Colonic mucosa (tissue), 4 donors: ENCODE measurements around the gene MAPK10. TPM values are rescaled to one million over a fixed set of nuclear protein-coding genes. Genes with fewer than 3 reads are reported as not detected.

ENCODE experiments used
- DNase-seq: peaks from one replicate; pipeline ENCODE4 v3.0.0-alpha.2; 2020
- H3K27ac ChIP-seq: fragments of 200-600 bp; one replicate; pipeline ENCODE4 v1.8.0; 2021
- H3K27me3 ChIP-seq: fragments of 200-600 bp; one replicate; pipeline ENCODE4 v1.8.0; 2021
- H3K36me3 ChIP-seq: fragments of 200-600 bp; one replicate; pipeline ENCODE4 v1.8.0; 2021
- H3K4me1 ChIP-seq: fragments of 200-600 bp; one replicate; pipeline ENCODE4 v1.8.0; 2021; ENCODE audit warnings: mild to moderate bottlenecking
- H3K4me3 ChIP-seq: fragments of 200-600 bp; one replicate; pipeline ENCODE4 v1.8.0; 2021
- H3K9ac ChIP-seq, 2 donors: one replicate each; pipeline ENCODE4 v1.7.0; 2013; ENCODE audit warnings: control low read depth in 2 of 2, low read depth in 2 of 2, low read length in 2 of 2
- H3K9me3 ChIP-seq: fragments of 200-600 bp; one replicate; pipeline ENCODE4 v1.8.0; 2021
- intact Hi-C: fragments of 100-400 bp; cut with DNase I; formaldehyde crosslinking; loops from one replicate; pipeline ENCODE4 v1.14.1; 2022
- total RNA-seq, 2 donors: library from RNA; stranded (reverse); fragmentation: NEBNext Ultra II Directional in 1 of 2; extraction: Animal tissue kit (Norgen Biotek cat#: 25700) in 1 of 2; gene quantifications; one replicate each; pipeline ENCODE4 v1.2.1, GENCODE V29; 2021
- TF ChIP-seq, protein P1 (sequence below): fragments of 200-600 bp; IDR thresholded peaks from one replicate; pipeline ENCODE4 v1.8.0; 2022; ENCODE audit warnings: antibody characterized with exemption, mild to moderate bottlenecking
- donor health status: healthy.
- donor health status: DM: no; HTN: no; CAD: no.
- donor health status: DM: no; HTN: no; CAD: no.

Gene MAPK10
- total RNA-seq, 2 donors from 2014 or later = 2.6 to 4.4 TPM

DNA sequence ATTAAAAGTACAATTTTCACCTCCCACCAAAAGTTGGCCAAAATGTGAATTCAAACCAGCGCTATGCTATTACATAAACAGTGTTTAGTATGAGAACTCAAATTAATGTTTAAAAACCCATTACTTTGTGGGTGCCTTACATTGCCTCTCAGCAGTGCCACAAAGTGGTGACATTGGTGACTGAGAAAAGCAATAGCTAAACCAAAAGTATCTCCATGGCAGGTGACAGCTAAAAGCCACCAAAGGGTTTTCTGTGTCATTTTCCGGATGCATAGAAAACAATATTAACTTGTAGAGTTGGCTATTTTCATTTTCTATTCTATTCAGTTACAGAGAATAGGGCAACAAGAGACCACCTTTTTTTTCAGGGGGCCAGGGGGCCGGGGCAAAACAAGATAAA, 261.2 kb downstream of the MAPK10 start:
- H3K9me3 ChIP-seq = no peaks in the 10 kb centered on the region

DNA sequence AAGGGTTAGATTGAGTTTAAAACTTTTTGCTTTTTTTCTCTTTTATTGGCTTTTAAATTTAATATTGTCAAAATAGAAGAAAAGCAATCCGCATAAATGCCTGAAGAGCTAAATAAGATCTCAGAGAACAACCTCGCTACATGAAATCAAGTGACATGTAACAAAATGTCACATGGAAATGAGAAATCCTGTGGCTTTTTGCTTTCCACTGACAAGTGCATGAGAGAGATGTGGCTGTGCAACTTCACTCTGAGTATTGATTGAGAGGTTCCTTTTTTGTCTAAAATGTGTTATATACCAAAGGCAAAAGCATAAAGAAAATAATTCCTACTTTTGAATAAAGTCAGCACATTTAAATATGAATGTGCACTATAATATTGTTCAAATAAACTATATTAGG, 263.5 kb downstream of the MAPK10 start:
- Histone ChIP-seq H3K27ac (no peak overlapping the region), H3K4me3 (no peak overlapping the region), H3K4me1 (no peaks in the 10 kb centered on the region), H3K36me3 (no peaks in the 10 kb centered on the region), H3K9ac (no peak overlapping the region), H3K9me3 (no peaks in the 10 kb centered on the region), H3K27me3 (no peaks in the 10 kb centered on the region)
- TF ChIP-seq, protein P1, sequence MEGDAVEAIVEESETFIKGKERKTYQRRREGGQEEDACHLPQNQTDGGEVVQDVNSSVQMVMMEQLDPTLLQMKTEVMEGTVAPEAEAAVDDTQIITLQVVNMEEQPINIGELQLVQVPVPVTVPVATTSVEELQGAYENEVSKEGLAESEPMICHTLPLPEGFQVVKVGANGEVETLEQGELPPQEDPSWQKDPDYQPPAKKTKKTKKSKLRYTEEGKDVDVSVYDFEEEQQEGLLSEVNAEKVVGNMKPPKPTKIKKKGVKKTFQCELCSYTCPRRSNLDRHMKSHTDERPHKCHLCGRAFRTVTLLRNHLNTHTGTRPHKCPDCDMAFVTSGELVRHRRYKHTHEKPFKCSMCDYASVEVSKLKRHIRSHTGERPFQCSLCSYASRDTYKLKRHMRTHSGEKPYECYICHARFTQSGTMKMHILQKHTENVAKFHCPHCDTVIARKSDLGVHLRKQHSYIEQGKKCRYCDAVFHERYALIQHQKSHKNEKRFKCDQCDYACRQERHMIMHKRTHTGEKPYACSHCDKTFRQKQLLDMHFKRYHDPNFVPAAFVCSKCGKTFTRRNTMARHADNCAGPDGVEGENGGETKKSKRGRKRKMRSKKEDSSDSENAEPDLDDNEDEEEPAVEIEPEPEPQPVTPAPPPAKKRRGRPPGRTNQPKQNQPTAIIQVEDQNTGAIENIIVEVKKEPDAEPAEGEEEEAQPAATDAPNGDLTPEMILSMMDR = no peak
- DNase-seq = no peak
- intact Hi-C loops = no loop called here

More for the DNA sequence above, 261.2 kb downstream of the MAPK10 start:
- intact Hi-C loops = no loop called here
- TF ChIP-seq, protein P1 = no peak
- DNase-seq = no peak
- Histone ChIP-seq H3K27me3 (no peaks in the 10 kb centered on the region), H3K4me3 (no peak overlapping the region), H3K9ac (no peak overlapping the region), H3K36me3 (no peaks in the 10 kb centered on the region), H3K4me1 (no peaks in the 10 kb centered on the region), H3K27ac (no peak overlapping the region)

DNA sequence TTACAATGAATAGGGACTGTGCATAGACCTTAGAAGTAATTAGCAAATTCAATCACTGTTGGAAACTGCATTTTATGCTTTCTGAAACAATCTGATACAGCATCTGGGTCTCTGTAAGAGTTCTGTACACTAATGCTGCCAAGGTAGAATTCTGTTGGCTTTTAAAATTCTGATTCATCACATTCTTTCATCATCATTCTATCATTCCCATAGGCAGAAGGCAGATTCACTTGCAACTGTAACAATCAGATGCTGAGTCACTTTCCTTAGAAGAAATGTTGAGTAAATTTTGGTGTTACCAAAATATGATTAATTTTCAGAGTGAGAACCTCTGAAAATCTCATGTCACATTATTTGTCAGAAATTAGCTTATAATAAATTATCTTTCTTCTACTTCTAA, 267.2 kb downstream of the MAPK10 start:
- H3K27ac ChIP-seq = no peak overlapping the region
- H3K36me3 ChIP-seq = no peaks in the 10 kb centered on the region
- no peaks in the 10 kb centered on the region for H3K9me3 ChIP-seq
- TF ChIP-seq, protein P1 = no peak
- H3K4me3 ChIP-seq = no peak overlapping the region
- no peak for DNase-seq
- H3K4me1 ChIP-seq = no peaks in the 10 kb centered on the region
- no peaks in the 10 kb centered on the region for H3K27me3 ChIP-seq
- H3K9ac ChIP-seq = no peak overlapping the region
- intact Hi-C loops = no loop called here

GRCh38 chr4:86091201-86091600, 268.7 kb downstream of the MAPK10 start:
- H3K4me3 ChIP-seq = no peak overlapping the region
- DNase-seq = no peak
- no peaks in the 10 kb centered on the region for H3K36me3 ChIP-seq
- TF ChIP-seq, protein P1 = no peak
- no peak overlapping the region for H3K27ac ChIP-seq
- no peaks in the 10 kb centered on the region for H3K9me3 ChIP-seq
- H3K27me3 ChIP-seq = no peaks in the 10 kb centered on the region
- H3K4me1 ChIP-seq = no peaks in the 10 kb centered on the region
- H3K9ac ChIP-seq = no peak overlapping the region
- intact Hi-C loops = no loop called here

DNA sequence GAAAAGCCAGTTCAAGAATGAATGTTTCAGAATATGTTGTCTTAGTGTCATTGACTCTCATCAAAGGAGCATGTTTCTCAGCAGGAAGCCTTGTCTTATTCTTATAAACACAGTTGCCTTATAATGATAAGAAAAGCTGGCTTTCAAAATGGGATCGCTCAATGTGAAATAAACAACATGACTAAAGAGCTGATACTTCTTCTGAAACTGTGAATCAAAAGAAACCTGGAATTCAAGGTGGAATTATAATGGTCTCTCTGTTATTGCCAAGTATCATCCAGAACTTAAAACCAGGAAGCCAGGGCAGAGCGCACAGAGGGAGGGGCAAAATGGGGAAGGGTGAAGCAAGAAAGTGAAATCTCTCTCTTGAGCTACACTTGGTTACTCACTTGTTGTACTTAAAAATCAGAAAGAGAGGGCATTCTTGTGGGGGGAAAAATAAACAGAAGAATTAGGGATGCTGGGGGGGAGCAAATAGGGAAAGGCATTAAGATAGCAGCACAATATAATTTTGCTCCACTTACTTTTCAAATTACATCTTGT, 270.0 kb downstream of the MAPK10 start:
- no peak for DNase-seq
- TF ChIP-seq, protein P1 = no peak
- Histone ChIP-seq H3K27ac (no peak overlapping the region), H3K4me3 (no peak overlapping the region), H3K9ac (no peak overlapping the region), H3K36me3 (no peaks in the 10 kb centered on the region), H3K9me3 (no peaks in the 10 kb centered on the region), H3K27me3 (no peaks in the 10 kb centered on the region), H3K4me1 (no peaks in the 10 kb centered on the region)
- intact Hi-C loops = no loop called here
